Measurements from ENCODE around the gene CCND3.
"Not testable (repeated sequence)": the region's sequence is repeated elsewhere in the genome, so short reads cannot be mapped to it uniquely, and the experiment has no call there.

The CCND3 gene

GRCh38 chr6:41947581-41948220 is 6.1 kb upstream of the CCND3 start:
- no peak for DNase-seq

- DNase-seq = no peak
Measured at GRCh38 chr6:41943456-41943855, 1.8 kb upstream of the CCND3 start.

GRCh38 chr6:41942882-41943281 is 1.3 kb upstream of the CCND3 start:
- DNase-seq = not testable (repeated sequence)

GRCh38 chr6:41942067-41942851 is 651 bp upstream of the CCND3 start:
- no peak for DNase-seq

GRCh38 chr6:41940759-41941279 is 789 bp downstream of the CCND3 start:
- DNase-seq = peak; percentile 77

GRCh38 chr6:41939848-41940758 is 1.5 kb downstream of the CCND3 start:
- peak; percentile 77 for DNase-seq

- peak; percentile 74 for DNase-seq
Measured at GRCh38 chr6:41939176-41939847, 2.3 kb downstream of the CCND3 start.

- no peak for DNase-seq
Measured at GRCh38 chr6:41938590-41939175, 2.9 kb downstream of the CCND3 start.

GRCh38 chr6:41937861-41938574 is 3.6 kb downstream of the CCND3 start:
- DNase-seq = peak; percentile 40

- no peak for DNase-seq
Measured at GRCh38 chr6:41937472-41937860, 4.1 kb downstream of the CCND3 start.

- peak; percentile 82 for DNase-seq
Measured at GRCh38 chr6:41936073-41936837, 5.4 kb downstream of the CCND3 start.

- DNase-seq = peak; percentile 24
Measured at GRCh38 chr6:41935685-41936072, 5.9 kb downstream of the CCND3 start.

- DNase-seq = no peak
Measured at GRCh38 chr6:41935193-41935574, 6.4 kb downstream of the CCND3 start.

GRCh38 chr6:41934278-41935192 is 7.1 kb downstream of the CCND3 start:
- no peak for DNase-seq

GRCh38 chr6:41932378-41932777 is 9.2 kb downstream of the CCND3 start:
- no peak for DNase-seq

GRCh38 chr6:41931792-41932191 is 9.8 kb downstream of the CCND3 start:
- no peak for DNase-seq

- DNase-seq = no peak
Measured at GRCh38 chr6:41929924-41930323, 11.7 kb downstream of the CCND3 start.

GRCh38 chr6:41927253-41927652 is 14.4 kb downstream of the CCND3 start:
- no peak for DNase-seq

- DNase-seq = no peak
Measured at GRCh38 chr6:41922154-41922553, 19.5 kb downstream of the CCND3 start.

- no peak for DNase-seq
Measured at GRCh38 chr6:41921712-41921998, 20.0 kb downstream of the CCND3 start.

Data from stimulated activated CD4-positive, alpha-beta T cell treated with anti-CD3 and anti-CD28 coated beads, Interleukin-15, amount 100 ng/mL, for 24 hours (primary cell).